AG10803 (cell line): ENCODE results near the gene SPPL2B.

Experiments used
- DNase-seq: peaks from one replicate; pipeline ENCODE4 v3.0.0; 2010; ENCODE audit warnings: low read depth
- H3K4me3 ChIP-seq: 2 replicates; pipeline ENCODE4 v1.5.1; 2011; ENCODE audit warnings: mild to moderate bottlenecking, low read length, control low read depth
- CTCF ChIP-seq: conservative IDR thresholded peaks from 2 replicates; pipeline ENCODE4 v1.5.1; 2011; ENCODE audit warnings: mild to moderate bottlenecking, low read length, control low read depth, inconsistent platforms

SPPL2B gene

GRCh38 chr19:2353159-2353886, 24.8 kb downstream of the SPPL2B start:
- TF ChIP-seq CTCF: no peak
- DNase-seq: no peak

DNA sequence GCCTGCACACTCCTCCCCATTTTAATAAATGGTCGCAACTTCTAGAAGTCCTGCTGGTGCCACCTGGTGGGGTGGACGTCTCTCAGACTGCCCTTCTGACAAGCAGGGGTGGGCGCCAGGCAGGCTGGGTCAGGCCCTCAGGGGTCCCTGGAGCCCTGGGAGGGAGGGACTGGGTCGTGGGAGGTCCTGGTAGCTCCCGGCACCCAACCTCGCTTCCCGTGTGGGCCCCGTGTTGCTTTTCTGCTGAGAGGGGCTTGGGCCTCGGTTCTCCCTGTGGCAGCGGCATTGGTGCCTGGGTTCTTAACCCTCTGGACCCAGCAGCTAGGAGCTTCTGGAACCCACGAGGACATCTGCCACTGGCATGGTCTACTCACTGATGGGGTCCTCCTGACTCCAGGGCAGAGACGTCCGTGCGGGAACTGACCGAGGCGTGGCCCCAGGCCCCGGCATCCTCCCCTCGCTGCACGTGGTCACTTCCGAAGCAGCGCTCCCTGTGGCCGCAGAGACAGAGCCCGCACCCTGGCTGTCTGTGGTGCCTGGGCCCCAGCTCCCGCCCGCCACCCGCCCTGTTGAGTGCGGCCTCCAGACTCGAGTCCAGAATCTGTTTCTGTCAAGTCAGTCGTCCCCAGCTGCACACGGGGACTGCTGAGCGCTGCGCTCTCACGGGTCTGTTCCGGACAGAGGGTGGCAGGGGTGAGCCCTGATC, 25.6 kb downstream of the SPPL2B start:
- no peak for DNase-seq
- TF ChIP-seq CTCF: no peak
- no peak overlapping the region for H3K4me3 ChIP-seq

More at GRCh38 chr19:2353159-2353886, 24.8 kb downstream of the SPPL2B start:
- no peak overlapping the region for H3K4me3 ChIP-seq

- no peak for TF ChIP-seq CTCF
- DNase-seq: no peak
- no peak overlapping the region for H3K4me3 ChIP-seq
Observed at GRCh38 chr19:2354670-2355069, 26.2 kb downstream of the SPPL2B start.

GRCh38 chr19:2355168-2356035, 26.9 kb downstream of the SPPL2B start:
- TF ChIP-seq CTCF: no peak
- peak; percentile 79 for DNase-seq
- H3K4me3 ChIP-seq: no peak overlapping the region

GRCh38 chr19:2356036-2356646, 27.7 kb downstream of the SPPL2B start:
- DNase-seq: no peak
- no peak overlapping the region for H3K4me3 ChIP-seq

More at GRCh38 chr19:2356036-2356646, 27.7 kb downstream of the SPPL2B start:
- TF ChIP-seq CTCF: no peak
